ENCODE results near the gene TENT5C.
"Not testable (repeated sequence)": the region's sequence is repeated elsewhere in the genome, so short reads cannot be mapped to it uniquely, and the experiment has no call there.

The TENT5C gene

DNA sequence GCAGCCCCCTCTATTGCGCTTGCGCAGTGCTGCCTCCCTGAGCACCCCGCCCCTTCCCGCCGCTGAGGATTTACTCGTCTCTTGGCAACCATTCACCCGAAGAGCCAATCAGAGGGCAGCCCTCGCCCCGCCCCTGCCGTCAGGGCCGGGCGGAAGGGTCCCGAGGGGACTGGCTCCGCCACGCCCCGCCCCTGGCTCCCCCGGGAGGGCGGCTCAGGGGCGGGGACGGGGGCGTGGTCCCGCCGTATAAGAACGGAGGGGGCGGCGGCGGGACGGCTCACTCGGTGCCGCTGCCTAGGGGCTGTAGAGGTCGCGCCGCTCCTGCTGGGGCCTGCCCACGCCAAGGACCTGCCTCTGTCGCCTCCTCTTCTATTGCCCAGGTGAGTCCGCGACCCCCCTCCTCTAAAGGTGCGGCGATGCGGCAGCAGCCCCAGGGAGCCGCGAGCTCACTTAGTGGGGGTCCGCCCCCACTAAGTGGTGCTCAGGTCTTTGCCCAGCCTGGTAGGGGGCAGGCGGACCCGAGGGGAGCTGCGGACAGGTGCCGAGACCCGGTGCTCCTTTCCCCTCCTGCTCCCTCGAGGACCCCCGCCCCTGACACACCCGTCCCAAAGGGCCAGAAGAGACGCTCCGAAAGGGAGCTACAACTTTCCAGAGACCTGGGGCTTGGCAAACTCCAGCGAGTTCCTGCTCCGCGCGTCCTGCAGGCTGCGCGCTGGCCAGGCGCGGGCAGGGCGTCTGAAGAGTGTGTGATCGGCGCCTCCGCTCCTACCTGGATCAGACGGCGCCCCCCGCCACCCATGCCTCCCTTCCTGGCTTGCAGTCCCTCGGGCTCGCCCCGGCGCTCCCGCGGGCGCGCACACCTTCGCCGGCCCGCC is at the start of gene TENT5C:
Gene TENT5C (plus strand): TSS at position 275 of the 875 bp plus-strand sequence. CDS start 16,821 bp downstream, outside the sequence.
- peak; percentile 98 for DNase-seq (ENCODE audit: low read depth in 2 of 2)

DNA sequence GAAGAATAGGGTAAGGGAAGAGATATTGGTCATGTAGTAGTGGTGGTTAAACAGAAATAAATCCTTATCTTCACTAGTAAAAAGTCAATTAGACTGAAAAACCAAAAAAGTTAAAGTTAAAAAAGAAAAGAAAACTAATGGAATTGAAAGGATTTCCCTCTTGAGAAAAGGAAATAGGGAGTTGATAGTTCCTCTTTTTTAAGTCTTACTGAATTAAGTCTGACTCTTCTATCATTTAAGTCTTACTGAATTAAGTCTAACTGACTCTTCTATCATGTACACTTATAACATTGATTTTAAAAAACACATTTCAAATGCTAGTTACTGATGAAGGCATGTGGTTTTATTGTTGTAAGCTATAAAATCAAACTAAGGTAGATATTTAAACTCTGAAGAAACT is 49.5 kb upstream of the TENT5C start:
- DNase-seq (ENCODE audit: low read depth in 2 of 2) = no peak

DNA sequence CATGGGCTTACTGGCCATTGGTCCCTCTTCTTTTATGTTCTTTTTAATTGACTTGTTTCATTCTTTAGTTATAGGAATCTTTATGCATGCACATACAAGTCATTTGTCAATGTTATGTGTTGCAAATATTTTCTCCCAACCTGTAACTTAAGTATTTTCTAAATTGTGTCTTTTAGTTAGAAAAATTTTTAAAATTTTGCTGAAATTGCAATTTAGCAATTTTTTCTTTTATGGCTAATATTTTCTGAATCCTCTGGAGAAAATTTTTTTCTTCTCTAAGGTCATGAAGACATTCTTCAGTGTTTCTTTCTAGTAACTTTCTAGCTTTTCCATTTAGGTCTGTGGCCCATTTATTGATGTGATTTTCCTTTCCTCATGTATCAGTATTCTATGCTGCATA is 48.9 kb upstream of the TENT5C start:
- DNase-seq (ENCODE audit: low read depth in 2 of 2) = no peak

DNA sequence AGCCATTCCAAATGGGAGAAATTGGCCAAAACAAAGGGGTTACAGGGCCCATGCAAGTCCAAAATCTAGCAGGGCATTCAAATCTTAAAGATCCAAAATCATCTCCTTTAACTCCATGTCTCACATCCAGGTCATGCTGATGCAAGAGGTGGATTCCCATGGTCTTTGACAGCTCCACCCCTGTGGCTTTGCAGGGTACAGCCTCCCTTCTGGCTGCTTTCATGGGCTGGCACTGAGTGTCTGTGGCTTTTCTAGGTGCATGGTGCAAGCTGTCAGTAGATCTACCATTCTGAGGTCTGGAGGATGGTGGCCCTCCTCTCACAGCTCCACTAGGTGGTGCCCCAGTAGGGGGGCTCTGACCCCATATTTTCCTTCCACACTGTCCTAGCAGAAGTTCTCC is 47.4 kb upstream of the TENT5C start:
- not testable (repeated sequence) for DNase-seq (ENCODE audit: low read depth in 2 of 2)

DNA sequence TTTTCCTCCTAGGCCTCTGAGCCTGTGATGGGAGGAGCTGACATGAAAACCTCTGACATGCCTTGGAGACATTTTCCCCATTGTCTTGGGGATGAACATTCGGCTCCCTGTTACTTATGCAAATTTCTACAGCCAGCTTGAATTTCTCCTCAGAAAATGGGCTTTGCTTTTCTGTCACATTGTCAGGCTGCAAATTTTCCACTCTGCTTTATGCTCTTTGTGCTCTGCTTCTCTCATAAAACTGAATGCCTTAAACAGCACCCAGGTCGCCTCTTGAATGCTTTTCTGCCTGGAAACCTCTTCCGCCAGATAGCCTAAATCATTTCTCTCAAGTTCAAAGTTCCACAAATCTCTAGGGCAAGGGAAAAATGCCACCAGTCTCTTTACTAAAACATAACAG is 46.7 kb upstream of the TENT5C start:
- no peak for DNase-seq (ENCODE audit: low read depth in 2 of 2)

DNA sequence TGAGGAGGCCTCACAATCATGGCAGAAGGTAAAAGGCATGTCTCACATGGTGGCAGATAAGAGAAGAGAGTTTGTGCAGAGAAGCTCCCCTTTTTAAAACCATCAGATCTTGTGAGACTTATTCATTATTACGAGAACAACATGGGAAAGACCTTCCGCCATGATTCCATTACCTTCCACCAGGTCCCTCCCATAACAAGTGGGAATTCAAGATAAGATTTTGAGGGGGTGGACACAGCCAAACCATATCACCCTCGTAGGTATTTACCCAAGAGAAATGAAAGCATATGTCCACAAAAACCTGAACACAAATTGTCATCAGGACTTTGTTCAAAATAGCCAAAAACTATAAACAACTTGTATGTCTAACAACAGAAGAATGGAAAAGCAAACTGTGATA is 45.9 kb upstream of the TENT5C start:
- no peak for DNase-seq (ENCODE audit: low read depth in 2 of 2)

DNA sequence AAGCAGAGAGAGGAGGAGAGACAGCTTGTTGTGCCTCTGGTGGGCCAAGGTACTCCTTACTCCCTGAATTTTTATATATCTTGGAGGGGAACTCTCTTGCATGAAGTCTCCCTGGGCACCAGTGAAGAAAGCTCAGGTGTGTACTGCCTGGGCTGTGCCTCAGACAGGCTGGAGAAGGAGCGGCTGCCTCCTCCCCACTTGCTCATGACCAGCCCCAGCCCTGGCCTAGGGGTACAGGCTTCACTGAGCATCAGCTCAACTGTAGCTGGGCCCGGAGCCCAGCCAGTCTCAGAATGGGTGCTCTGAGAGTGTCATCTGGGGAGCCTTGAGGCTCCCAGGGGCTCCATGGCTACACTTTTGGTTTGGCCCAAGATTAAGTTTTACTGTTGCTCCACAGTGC is 44.8 kb upstream of the TENT5C start:
- no peak for DNase-seq (ENCODE audit: low read depth in 2 of 2)

DNA sequence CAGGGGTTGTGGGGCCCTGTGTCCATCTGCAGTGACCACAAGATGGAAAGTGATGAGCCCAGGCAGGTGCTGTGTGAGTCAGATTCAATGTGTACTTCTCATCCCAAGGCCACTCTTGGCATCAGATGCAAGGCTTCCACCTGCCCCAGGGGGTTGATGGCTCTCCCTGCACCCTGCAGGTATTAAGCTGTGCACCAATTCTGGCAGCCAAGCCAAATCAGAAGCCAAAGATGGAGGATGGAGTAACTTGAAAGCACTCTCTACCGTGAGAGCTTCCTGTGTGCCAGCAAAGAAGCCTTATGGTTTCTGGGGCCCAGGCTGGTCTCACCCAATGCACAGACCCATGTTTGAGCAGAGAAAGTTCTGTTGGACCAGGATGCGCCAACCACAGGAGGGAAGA is 44.3 kb upstream of the TENT5C start:
- no peak for DNase-seq (ENCODE audit: low read depth in 2 of 2)

DNA sequence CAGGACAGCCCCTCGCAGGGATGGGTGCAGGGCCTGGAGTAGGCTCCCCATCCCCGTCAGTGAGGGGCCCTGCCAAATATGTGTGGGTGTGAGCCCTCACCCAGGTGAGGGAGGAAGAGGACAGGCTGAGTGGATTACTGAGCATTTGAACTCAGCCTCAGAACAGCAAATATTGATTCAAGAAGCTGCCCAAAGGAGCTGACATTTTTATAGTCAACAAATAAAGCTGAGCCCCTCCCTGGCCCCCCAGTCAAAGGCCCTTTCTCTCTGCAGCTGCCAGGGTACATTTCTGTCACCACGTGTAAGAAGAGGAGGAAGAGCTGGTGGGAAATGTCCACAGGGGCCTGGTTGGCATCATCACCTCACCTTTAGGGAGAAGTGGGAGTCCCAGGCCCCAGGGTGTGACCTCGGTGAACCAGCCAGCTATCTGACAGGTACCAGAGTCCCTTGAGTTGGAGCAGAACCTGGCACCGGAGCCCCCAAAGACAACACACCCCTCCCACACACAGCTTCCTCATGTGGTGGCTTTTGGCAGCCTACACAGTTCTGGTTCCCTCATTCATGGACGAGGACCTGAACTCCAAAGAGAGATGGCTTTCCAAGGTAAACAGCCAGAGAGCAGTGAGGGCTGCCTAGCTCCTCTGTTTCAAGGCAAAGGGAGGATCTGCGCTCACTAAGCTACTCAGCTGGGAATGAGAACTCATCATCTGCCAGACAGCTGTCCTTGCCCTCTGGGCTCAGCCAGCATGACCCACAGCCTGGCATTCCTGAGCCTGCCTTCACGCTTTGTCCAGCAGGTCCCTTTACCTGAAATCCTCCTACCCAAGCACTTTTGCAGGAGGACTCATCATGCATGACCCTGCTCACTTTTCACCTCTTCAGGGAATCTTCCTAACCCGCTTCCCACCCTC is 43.0 kb upstream of the TENT5C start:
- DNase-seq (ENCODE audit: low read depth in 2 of 2) = no peak

DNA sequence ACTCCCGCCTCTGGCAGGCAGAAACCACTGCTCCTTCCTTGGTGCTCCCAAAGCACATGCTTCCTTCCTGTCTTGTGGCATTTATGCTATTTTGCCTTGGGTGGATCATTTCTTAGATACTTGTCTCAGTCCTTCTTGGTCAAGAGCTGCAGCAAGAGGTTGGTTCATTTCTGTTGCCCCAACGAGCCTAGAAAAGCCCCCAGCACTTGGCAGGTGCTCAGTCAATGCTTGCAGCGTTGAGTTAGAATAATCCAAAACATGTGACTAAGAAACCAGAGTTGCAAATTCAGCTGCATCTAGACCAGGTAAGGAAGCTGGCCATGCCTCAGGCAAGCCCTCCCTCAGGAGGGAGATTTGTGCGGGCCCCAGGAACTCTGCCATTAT is 42.4 kb upstream of the TENT5C start:
- no peak for DNase-seq (ENCODE audit: low read depth in 2 of 2)

DNA sequence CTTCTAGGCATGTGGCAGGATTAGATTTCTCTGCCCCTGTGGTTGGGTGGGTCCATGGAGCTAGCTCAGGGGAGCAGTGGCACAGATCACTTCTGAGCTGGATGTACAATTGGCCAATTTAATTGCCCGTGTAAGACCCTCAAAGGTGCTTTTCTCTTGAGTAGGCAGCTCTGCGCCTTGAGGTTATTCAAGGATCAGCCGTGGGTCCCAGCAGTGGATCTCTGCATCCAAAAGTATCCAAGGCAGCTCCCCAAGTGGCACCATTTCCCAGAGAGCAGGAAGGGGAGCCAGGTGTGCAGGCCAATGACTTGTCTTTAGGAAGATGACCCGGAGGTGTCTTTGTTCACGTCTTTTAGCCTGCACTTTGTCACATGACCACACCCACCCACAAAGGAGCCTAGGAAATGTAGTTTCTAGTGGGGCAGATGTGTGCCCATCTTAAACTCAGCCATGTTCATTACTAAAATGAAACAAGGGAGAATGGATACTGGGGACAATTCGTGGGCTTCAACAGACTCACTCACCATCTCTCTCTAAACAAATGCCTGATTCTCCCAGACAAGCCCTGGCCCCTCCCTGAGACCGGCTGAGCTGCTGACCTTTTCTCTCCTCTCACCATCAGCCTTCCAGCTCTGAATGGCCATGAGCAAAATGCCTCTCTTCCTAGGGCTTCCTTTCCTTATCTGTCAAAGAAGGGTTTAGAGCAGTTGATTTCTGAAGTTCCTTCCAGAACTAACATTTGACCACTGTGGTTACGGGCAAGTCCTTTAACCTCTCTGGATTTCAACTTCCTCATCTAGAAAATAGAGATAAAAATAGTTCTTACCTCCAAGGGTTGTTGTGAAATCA is 41.4 kb upstream of the TENT5C start:
- DNase-seq (ENCODE audit: low read depth in 2 of 2) = no peak

DNA sequence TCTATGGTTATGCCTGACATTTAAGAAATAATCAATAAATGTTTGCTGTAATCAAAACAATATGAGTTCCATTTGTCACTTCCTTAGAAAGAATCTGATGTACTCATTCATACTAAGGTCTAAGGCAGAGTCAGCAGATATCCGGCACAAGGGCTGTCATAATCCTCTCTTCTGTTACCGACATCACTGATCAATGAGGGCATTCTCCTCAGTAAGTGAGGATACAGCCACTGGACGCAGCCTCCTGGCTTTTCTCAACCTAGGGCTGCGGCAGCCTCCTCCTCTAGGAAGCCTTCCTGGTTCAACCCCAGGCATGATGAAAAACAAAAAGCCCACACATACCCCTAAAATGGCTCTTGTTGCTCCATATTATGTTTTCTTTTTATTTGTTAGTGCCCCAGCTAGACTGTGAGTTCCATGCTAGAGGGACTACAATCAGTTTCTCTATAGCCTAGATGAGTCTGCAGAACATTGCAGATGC is 40.7 kb upstream of the TENT5C start:
- DNase-seq (ENCODE audit: low read depth in 2 of 2) = no peak

DNA sequence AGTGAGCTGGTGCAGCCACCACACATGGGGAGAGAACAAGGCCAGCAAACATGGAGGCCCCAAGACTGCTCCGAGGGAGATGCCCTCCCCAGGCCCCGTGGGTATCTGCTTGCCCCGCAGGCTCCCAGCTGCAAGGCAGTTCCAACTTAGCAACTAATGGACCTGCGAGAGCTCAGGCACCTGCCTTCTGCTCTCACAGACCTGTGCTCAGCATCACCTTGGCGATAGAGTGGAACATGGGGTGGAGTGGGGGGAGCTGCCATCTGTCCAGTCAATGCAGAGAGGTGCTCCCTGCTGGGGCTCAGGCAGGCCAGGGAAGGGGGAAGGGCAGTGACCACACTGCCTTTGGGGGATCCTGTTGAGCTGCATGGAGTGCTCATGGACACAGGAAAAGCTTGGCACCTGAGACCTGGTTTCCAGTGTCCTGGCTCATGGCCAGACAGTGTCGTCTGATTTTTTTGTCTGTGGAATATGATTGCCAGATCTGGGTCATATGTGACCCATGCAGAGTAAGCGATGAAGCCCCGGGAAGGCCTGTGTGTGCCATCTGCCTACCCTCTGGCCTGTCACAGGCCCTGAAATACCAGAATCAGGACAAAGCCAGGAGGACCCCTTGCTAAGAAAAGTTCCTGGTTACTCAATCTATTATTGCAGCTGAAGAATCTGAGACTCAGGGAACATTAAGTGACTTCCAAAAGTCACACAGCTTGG is 39.9 kb upstream of the TENT5C start:
- DNase-seq (ENCODE audit: low read depth in 2 of 2) = no peak

DNA sequence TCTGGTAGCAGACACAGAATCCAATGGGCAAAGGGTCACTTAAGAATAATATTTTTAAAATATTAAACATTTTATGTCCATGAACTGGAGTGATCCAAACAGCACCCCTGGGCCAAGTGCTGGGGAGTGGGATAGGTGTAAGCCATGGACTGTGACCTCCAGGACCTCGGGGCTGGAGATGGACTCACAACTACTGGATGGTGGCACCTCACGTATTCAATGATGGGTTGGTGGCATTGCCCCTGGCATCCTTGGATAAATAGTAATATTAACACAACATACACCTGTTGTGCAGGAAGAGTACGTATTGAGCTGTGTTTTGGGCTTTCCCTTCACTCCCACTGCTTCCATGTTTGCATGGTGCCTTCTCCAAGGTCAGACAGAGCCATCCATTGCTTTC is 39.3 kb upstream of the TENT5C start:
- DNase-seq (ENCODE audit: low read depth in 2 of 2) = no peak

DNA sequence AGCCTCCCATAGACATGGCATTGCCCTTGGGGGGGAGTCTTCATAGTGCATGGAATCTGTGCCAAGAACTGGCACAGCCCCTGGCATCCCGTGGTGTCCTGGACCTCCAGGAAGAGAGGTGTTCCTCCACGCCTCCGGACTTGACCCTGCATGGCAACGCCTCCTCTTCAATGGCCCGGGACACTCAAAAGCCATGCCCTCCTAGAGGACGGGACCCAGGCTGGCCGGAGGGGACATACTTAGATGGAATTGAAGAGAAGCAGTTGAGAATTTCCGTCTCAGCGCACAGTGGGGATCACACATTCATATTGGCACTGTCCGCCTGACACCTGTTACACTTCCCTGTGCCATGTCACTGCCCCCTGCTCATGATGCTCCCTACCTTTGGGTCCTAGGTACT is 38.4 kb upstream of the TENT5C start:
- no peak for DNase-seq (ENCODE audit: low read depth in 2 of 2)

DNA sequence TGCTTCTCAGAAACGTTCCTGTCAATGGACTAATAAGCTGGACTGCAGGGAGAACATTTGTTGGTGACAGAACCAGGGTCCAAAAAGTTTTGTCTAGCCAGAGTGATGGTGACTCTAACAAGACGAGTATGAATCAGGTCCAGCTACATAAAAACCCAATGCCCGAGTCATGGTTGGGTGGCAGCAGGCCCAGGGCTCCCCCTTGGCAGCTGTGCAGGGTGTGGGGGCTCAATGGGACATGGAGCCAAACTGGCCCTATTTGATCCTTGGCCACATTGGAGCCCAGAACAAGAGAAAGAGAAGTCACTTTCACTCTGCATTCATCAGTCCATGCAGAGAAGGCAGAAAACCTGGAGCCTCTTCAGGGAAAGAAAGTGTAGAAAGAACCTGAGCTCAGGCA is 37.9 kb upstream of the TENT5C start:
- no peak for DNase-seq (ENCODE audit: low read depth in 2 of 2)

DNA sequence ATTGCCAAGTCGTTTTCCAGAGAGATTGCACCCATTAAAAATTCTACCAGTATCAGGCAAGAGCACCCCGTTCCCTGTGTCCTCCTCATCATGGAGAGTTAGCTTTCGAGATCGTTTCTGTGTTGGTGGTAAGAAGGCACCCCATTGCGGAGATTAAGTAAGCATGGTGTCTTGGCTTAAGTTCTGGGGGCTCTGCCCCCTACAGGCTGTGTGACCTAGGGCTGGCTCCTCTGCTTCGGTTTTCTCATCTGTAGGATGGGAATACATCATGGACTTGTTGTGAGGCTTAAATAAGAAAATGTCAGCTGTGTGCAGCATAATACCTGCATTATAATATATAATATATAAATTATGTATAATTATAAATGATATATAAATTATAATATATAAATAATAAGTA is 36.8 kb upstream of the TENT5C start:
- no peak for DNase-seq (ENCODE audit: low read depth in 2 of 2)

DNA sequence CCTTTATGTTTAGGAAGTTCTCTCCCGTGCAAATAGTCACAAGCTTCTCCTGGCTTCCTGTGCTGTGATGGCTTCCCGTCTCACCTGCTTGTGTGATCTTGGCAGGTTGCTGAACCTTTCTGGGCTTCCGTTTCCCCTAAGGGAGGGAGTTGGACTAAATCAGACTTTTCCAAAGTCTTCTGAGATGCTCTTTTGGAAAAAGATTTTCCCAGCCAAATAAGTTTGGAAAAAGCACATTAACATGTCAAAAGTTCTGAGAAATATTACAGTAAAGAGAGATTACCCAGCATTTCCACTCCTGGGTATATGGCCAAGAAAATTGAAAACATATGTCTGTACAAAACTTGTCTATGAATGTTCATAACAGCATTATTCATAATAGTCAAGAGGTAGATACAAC is 36.0 kb upstream of the TENT5C start:
- DNase-seq (ENCODE audit: low read depth in 2 of 2) = no peak

DNA sequence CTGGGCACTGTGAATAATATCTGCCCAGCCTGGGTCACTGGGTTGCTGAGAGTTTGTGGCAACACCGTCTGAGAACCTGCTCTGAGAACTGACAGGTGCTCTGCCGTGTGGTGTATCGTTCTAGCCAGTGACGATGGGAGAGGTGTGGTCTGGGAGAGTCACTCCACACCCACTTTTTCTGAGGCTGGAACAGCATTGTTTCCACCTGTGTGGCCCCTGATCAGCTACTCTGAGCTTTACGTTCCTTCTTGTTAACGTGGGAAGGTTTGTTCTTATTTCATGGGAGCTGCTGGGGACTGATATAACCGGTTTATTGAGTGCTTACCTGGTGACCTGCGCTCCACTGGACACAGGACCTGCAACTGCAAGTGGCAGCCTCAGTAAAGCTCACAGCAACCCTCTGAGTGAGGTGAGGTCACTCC is 34.8 kb upstream of the TENT5C start:
- no peak for DNase-seq (ENCODE audit: low read depth in 2 of 2)

DNA sequence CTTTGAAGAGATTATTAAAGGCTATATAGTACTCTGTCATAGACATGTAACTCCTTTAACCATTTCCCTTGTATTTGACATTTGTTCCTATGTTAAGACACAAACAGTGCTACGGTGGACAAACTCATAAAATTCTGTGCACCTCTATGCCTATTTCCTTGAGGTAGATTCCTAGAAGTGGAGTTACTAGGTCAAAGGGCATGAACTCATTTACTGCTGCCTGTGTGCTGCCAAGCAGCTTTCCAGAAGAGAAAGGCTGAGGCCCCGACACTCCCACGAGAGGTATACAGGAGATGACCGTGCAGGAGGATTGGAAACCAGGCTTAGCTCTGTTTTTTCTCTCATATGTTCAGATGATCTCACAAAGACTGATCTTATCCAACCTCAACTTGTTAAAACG is 34.4 kb upstream of the TENT5C start:
- no peak for DNase-seq (ENCODE audit: low read depth in 2 of 2)

DNA sequence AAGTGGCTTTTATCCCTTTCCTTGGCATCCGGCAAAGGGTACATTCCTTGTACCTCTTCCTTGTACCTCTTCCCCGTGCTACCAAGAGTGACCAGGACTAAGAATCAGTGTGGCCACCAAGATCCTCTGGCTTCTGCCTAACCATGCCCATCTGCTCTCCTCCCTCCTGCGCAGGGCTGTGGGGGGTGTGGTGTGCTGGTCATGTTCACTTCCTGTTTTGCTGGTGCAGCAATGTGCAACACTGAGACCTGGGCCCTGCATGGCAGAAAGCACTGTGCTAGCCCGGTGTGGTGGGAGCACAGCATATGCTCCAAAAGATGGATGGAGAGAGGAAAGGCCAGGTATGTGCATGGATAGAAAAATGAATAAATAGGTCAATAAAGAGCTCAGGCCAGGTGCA is 33.3 kb upstream of the TENT5C start:
- peak in 1 of 2 donors; percentile 6 for DNase-seq (ENCODE audit: low read depth in 2 of 2)
